Measurements from ENCODE around the gene OLFML2A. TPM values are rescaled to one million over a fixed set of nuclear protein-coding genes. Genes with fewer than 3 reads are reported as not detected.
A peak's percentile ranks its signal among the peaks of the same experiment; 100 is the strongest.

Gene OLFML2A
- total and polyA plus RNA-seq, 2 of the 13 experiments (the other 11 are each of a cell fraction or from before 2014, with no cell fraction given), result 0.01 to 0.02 TPM

DNA sequence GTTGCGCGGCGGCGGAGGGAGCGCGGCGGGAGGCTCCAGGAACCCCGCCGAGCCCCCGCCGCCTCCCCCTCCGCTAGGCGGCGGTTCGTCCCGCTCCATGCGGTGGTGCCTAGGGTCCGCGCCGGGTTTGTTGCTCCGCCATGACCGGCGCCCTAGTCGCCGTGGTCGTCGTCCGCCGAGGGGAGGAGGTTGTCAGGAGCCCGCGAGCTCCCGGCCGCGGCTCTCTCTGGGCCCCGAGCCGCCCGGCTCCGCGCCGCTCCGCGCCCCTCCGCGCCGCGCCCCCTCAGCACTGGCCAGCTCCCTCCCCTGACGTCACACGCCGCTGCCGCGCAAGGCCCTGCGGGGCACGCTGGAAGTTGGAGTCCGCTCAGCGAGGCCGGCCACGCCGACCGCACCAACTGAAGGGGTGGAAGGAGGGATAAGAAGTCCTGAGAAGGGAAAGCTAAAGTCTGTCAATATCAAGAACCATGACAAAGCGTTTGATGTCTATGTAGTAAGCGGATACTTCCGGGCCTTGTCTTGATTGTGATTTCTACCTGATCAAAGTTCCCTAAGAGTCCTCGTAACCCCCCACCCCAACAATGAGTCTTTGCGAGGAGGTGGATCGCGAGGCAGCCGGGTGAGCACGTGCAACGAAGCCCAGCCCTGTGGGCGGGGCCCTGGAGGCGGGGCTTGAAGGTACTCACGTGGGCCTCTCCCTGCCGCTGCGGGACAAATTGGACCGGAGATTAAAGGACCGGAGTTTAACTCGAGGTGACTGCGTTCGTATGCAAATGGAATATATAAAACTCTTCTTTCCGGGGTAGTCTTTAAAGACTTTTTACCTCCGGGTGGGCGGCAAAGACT is 5.7 kb upstream of the OLFML2A start, which contains the start of gene NR6A1 (continued):
- peak; percentile 88; the same call in 1 of the 2 replicates for TF ChIP-seq RBAK (CRISPR knock-in tag; IDR thresholded peaks at IDR 0.05)
- TF ChIP-seq ONECUT2 (CRISPR knock-in tag; IDR thresholded peaks at IDR 0.05), result no peak
- no peak for TF ChIP-seq ZNF616 (CRISPR knock-in tag; IDR thresholded peaks at IDR 0.05; ENCODE audit: low read depth)
- TF ChIP-seq, protein P1, sequence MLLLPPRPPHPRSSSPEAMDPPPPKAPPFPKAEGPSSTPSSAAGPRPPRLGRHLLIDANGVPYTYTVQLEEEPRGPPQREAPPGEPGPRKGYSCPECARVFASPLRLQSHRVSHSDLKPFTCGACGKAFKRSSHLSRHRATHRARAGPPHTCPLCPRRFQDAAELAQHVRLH (CRISPR knock-in tag; IDR thresholded peaks at IDR 0.05; ENCODE audit: borderline replicate concordance, low read depth), result peak; percentile 88
- TF ChIP-seq U2AF1 (optimal IDR thresholded peaks at IDR 0.05; ENCODE audit: low read depth, low read length), result no peak
- no peak for TF ChIP-seq SMARCE1 (IDR thresholded peaks at IDR 0.05; ENCODE audit: borderline replicate concordance)
- no peak for TF ChIP-seq ZNF746 (CRISPR knock-in tag; IDR thresholded peaks at IDR 0.05)
- TF ChIP-seq XRCC5 (optimal IDR thresholded peaks at IDR 0.05; ENCODE audit: low read length), result no peak
- TF ChIP-seq HOXA5 (CRISPR knock-in tag; IDR thresholded peaks at IDR 0.05), result no peak
- no peak for TF ChIP-seq REXO4 (CRISPR knock-in tag; IDR thresholded peaks at IDR 0.05; ENCODE audit: borderline replicate concordance)
- TF ChIP-seq ZNF577 (CRISPR knock-in tag; IDR thresholded peaks at IDR 0.05; ENCODE audit: borderline replicate concordance, low read depth), result no peak
- no peak for TF ChIP-seq NAIF1 (CRISPR knock-in tag; IDR thresholded peaks at IDR 0.05; ENCODE audit: borderline replicate concordance)
- TF ChIP-seq ASH2L (IDR thresholded peaks at IDR 0.05; ENCODE audit: insufficient read length, low read depth, low read length), result peak; percentile 94
- TF ChIP-seq ZNF790 (CRISPR knock-in tag; IDR thresholded peaks at IDR 0.05; ENCODE audit: borderline replicate concordance), result no peak
- TF ChIP-seq, protein P2, sequence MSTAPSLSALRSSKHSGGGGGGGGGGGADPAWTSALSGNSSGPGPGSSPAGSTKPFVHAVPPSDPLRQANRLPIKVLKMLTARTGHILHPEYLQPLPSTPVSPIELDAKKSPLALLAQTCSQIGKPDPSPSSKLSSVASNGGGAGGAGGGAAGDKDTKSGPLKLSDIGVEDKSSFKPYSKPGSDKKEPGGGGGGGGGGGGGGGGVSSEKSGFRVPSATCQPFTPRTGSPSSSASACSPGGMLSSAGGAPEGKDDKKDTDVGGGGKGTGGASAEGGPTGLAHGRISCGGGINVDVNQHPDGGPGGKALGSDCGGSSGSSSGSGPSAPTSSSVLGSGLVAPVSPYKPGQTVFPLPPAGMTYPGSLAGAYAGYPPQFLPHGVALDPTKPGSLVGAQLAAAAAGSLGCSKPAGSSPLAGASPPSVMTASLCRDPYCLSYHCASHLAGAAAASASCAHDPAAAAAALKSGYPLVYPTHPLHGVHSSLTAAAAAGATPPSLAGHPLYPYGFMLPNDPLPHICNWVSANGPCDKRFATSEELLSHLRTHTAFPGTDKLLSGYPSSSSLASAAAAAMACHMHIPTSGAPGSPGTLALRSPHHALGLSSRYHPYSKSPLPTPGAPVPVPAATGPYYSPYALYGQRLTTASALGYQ (CRISPR knock-in tag; IDR thresholded peaks at IDR 0.05), result peak; percentile 45; the same call in 1 of the 2 replicates
- no peak for TF ChIP-seq TRIM24 (CRISPR knock-in tag; IDR thresholded peaks at IDR 0.05)
- TF ChIP-seq, protein P3, sequence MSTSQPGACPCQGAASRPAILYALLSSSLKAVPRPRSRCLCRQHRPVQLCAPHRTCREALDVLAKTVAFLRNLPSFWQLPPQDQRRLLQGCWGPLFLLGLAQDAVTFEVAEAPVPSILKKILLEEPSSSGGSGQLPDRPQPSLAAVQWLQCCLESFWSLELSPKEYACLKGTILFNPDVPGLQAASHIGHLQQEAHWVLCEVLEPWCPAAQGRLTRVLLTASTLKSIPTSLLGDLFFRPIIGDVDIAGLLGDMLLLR (CRISPR knock-in tag; IDR thresholded peaks at IDR 0.05), result no peak
- TF ChIP-seq, protein P4, sequence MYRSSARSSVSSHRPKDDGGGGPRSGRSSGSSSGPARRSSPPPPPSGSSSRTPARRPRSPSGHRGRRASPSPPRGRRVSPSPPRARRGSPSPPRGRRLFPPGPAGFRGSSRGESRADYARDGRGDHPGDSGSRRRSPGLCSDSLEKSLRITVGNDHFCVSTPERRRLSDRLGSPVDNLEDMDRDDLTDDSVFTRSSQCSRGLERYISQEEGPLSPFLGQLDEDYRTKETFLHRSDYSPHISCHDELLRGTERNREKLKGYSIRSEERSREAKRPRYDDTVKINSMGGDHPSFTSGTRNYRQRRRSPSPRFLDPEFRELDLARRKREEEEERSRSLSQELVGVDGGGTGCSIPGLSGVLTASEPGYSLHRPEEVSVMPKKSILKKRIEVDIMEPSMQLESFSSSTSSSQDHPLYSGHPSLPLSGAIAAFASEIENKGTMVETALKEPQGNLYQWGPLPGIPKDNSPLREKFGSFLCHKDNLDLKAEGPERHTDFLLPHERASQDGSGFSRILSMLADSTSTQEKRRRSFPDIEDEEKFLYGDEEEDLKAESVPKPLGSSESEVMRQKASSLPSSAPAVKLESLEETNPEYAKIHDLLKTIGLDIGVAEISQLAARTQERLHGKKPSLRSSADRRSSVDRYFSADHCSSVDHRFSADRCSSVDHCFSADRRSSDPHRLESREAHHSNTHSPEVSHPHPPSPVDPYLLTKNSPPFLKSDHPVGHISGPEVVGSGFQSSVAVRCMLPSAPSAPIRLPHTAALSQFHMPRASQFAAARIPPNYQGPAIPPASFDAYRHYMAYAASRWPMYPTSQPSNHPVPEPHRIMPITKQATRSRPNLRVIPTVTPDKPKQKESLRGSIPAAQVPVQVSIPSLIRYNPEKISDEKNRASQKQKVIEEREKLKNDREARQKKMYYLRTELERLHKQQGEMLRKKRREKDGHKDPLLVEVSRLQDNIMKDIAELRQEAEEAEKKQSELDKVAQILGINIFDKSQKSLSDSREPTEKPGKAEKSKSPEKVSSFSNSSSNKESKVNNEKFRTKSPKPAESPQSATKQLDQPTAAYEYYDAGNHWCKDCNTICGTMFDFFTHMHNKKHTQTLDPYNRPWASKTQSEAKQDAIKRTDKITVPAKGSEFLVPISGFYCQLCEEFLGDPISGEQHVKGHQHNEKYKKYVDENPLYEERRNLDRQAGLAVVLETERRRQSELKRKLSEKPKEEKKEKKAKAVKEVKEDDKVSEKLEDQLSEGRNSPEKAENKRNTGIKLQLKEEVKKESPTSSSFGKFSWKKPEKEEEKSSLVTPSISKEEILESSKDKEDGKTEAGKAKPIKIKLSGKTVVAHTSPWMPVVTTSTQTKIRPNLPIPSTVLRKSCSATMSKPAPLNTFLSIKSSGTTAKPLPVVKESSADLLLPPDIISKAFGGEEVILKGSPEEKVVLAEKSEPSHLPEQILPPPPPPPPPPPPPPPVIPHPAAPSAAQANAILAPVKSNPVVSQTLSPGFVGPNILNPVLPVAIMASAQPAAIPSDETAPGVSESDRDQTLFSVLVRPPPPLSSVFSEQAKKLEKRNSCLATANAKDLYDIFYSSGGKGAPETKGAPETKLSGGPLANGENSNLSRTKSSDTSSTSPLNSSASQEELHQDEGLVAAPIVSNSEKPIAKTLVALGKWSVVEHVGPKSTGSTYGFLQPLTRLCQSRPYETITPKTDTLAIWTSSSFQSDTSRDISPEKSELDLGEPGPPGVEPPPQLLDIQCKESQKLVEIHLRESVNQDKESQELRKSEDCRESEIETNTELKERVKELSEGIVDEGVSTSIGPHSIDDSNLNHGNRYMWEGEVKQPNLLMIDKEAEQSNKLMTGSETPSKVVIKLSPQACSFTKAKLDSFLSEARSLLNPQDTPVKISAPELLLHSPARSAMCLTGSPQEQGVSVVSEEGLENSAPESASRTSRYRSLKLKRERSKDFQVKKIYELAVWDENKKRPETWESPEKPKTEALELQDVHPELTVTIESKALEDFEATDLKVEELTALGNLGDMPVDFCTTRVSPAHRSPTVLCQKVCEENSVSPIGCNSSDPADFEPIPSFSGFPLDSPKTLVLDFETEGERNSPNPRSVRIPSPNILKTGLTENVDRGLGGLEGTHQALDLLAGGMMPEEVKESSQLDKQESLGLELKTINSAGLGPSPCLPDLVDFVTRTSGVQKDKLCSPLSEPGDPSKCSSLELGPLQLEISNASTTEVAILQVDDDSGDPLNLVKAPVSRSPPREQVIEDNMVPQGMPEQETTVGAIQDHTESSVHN (CRISPR knock-in tag; IDR thresholded peaks at IDR 0.05), result no peak
- no peak for TF ChIP-seq PAWR (CRISPR knock-in tag; IDR thresholded peaks at IDR 0.05; ENCODE audit: borderline replicate concordance)

Measured in HepG2 (cell line).